Left hindlimb (tissue), 1 donor: ENCODE data around the gene ANKS1B.

Source experiments
- DNase-seq: peaks from one replicate; pipeline ENCODE4 v3.0.0-alpha.2; 2018

Gene ANKS1B

GRCh38 chr12:98691351-98691750, 1293.4 kb downstream of the ANKS1B start:
- no peak for DNase-seq

GRCh38 chr12:98686603-98687002, 1298.1 kb downstream of the ANKS1B start:
- no peak for DNase-seq
